ENCODE data around the gene PLEKHG4.

The PLEKHG4 gene

DNA sequence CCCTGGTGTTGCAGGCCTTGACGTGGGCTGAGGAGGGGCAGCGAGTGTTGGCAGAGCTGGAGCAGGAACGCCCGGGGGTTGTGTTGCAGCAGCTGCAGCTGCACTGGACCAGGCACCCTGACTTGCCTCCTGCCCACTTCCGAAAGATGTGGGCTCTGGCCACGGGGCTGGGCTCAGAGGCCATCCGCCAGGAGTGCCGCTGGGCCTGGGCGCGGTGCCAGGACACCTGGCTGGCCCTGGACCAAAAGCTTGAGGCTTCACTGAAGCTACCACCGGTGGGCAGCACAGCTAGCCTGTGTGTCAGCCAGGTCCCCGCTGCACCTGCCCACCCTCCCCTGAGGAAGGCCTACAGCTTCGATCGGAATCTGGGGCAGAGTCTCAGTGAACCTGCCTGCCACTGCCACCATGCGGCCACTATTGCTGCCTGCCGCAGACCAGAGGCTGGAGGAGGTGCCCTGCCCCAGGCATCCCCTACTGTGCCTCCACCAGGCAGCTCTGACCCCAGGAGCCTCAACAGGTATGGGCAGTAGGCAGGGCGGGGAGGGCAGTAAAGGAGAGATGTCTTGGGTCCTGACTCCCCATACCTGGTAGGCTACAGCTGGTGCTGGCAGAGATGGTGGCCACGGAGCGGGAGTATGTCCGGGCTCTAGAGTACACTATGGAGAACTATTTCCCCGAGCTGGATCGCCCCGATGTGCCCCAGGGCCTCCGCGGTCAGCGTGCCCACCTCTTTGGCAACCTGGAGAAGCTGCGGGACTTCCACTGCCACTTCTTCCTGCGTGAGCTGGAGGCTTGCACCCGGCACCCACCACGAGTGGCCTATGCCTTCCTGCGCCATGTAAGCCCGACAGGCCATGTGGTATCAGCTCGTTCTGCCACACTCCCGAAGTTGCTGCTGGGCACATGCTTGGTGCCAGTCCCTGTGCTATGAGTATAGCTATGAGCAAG is 5.6 kb downstream of the PLEKHG4 start:
- H3K4me3 ChIP-seq (ENCODE audit: low read length): no peak overlapping the region
- peak; percentile 40 for TF ChIP-seq CTCF (conservative IDR thresholded peaks at IDR 0.05; ENCODE audit: low read length)
- no peak for DNase-seq (ENCODE audit: low read depth)

DNA sequence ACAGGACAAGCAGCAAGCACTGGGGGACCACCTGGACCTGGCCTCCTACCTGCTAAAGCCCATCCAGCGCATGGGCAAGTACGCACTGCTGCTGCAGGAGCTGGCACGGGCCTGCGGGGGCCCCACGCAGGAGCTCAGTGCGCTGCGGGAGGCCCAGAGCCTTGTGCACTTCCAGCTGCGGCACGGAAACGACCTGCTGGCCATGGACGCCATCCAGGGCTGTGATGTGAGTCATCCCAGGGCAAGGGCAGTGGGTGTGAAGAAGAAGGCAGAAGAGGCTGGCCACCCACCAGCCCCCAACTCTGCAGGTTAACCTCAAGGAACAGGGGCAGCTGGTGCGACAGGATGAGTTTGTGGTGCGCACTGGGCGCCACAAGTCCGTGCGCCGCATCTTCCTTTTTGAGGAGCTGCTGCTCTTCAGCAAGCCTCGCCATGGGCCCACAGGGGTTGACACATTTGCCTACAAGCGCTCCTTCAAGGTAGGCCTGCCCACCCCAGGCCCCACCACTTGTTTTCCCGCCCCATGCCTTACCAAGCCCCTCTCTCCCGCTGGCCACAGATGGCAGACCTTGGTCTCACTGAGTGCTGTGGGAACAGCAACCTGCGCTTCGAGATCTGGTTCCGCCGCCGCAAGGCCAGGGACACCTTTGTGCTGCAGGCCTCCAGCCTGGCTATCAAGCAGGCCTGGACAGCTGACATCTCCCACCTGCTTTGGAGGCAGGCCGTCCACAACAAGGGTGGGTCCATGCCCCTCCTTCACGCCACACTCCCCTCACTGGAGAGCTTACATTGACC is 7.3 kb downstream of the PLEKHG4 start:
- no peak for DNase-seq (ENCODE audit: low read depth)
- H3K4me3 ChIP-seq (ENCODE audit: low read length): no peak overlapping the region
- no peak for TF ChIP-seq CTCF (conservative IDR thresholded peaks at IDR 0.05; ENCODE audit: low read length)

- H3K4me3 ChIP-seq (ENCODE audit: low read length): no peak overlapping the region
- TF ChIP-seq CTCF (conservative IDR thresholded peaks at IDR 0.05; ENCODE audit: low read length): no peak
- DNase-seq (ENCODE audit: low read depth): no peak
These were observed 8.6 kb downstream of the PLEKHG4 start for GRCh38 chr16:67287960-67288359.

DNA sequence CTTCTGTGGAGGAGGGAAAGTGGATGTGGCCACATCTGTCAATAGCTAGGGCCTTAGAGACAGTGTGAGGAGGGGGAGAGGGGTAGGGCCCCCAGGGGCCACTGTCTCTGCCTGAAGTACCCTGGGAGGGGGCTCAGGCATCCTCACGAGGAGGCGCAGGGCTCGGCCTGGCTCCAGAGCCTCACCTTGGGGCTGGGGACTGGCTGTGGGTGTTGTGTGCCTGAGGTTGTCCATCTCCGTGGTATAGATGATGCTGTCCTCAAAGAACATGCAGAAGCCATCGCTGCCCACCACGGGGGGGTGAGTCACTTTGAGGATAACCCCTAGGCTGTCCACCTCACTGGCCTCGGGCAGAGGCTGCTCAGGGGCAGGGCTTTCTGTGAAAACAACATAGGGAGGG is 12.1 kb downstream of the PLEKHG4 start:
- no peak for DNase-seq (ENCODE audit: low read depth)
- H3K4me3 ChIP-seq (ENCODE audit: low read length): no peak overlapping the region
- no peak for TF ChIP-seq CTCF (conservative IDR thresholded peaks at IDR 0.05; ENCODE audit: low read length)

GRCh38 chr16:67294171-67294757 is 14.9 kb downstream of the PLEKHG4 start:
- DNase-seq (ENCODE audit: low read depth): no peak
- H3K4me3 ChIP-seq (ENCODE audit: low read length): no peak overlapping the region
- no peak for TF ChIP-seq CTCF (conservative IDR thresholded peaks at IDR 0.05; ENCODE audit: low read length)

DNA sequence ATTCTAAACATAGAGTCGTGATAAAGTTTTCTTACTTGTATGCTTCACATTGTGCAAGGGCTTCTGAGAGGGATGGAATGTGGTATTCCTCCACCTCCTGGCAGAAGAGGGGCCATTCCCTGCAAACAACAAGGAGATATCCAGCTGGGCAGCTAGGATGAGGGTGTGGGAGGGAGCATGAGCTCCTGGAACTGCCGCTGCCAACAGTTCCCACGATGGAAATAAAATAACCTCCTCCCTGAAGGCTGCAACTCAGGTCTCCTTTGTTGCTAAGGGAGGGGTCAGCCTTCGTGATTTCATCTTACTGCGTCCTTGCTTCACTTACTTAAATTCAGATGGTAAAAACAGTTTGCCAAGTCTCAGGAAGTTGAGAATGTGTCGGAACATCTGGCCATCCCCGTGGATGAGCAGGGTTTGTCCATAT is 15.6 kb downstream of the PLEKHG4 start:
- DNase-seq (ENCODE audit: low read depth): peak; percentile 85
- no peak overlapping the region; the same call in 1 of the 2 replicates for H3K4me3 ChIP-seq (ENCODE audit: low read length)
- peak; percentile 41 for TF ChIP-seq CTCF (conservative IDR thresholded peaks at IDR 0.05; ENCODE audit: low read length)

All from AG10803 (cell line).